Left ventricle myocardium superior (tissue), 1 donor: ENCODE results near the gene LMBRD2. TPM values are rescaled to one million over a fixed set of nuclear protein-coding genes. Genes with fewer than 3 reads are reported as not detected.
"Not testable (repeated sequence)": the region's sequence is repeated elsewhere in the genome, so short reads cannot be mapped to it uniquely, and the experiment has no call there.

Source experiments
- ATAC-seq: fragments of 200-7000 bp; cut with Tn5 transposase; one replicate; pipeline ENCODE4 v1.9.1; 2020; ENCODE audit warnings: mild to moderate bottlenecking, moderate library complexity
- DNase-seq: peaks from one replicate; pipeline ENCODE4 v3.0.0-alpha.2; 2020
- intact Hi-C: fragments of 100-400 bp; cut with micrococcal nuclease; formaldehyde crosslinking; loops from one replicate; pipeline ENCODE4 v1.11.0; 2022
- total RNA-seq: library from RNA; stranded (reverse); fragmentation: NEBNext Ultra II Directional; extraction: Animal tissue kit (Norgen Biotek cat#: 25700); gene quantifications from one replicate; pipeline ENCODE4 v1.2.1, GENCODE V29; 2021
- donor health status: DM: no; HTN: yes; CAD: no; lungs with severe emphysema.

The LMBRD2 gene
- total RNA-seq, 1 donor from 2014 or later = 14.5 TPM

GRCh38 chr5:36129666-36130065 lies 22.0 kb downstream of the LMBRD2 start:
- ATAC-seq, DNase-seq, intact Hi-C loops: not testable (repeated sequence)

GRCh38 chr5:36128795-36129194 lies 22.9 kb downstream of the LMBRD2 start:
- intact Hi-C loops = no loop called here
- DNase-seq (no peak), ATAC-seq (no peak)

GRCh38 chr5:36125868-36126267 lies 25.8 kb downstream of the LMBRD2 start:
- ATAC-seq = peak; percentile 35
- DNase-seq = no peak
- intact Hi-C loops = no loop called here

GRCh38 chr5:36111238-36111637 lies 40.4 kb downstream of the LMBRD2 start:
- ATAC-seq (no peak), DNase-seq (no peak)
- intact Hi-C loops = no loop called here

GRCh38 chr5:36108758-36109460 lies 42.8 kb downstream of the LMBRD2 start:
- ATAC-seq = no peak
- intact Hi-C loops = no loop called here
- DNase-seq = no peak

- ATAC-seq = no peak
- intact Hi-C loops = no loop called here
These were observed 45.9 kb downstream of the LMBRD2 start for GRCh38 chr5:36105819-36106218.

GRCh38 chr5:36099748-36100147 lies 51.9 kb downstream of the LMBRD2 start:
- no peak for ATAC-seq
- intact Hi-C loops = no loop called here
- DNase-seq = no peak

More at GRCh38 chr5:36105819-36106218, 45.9 kb downstream of the LMBRD2 start:
- no peak for DNase-seq

- ATAC-seq (no peak), DNase-seq (no peak)
- intact Hi-C loops = no loop called here
These were observed 55.2 kb downstream of the LMBRD2 start for GRCh38 chr5:36096486-36096885.

- ATAC-seq (no peak), DNase-seq (no peak)
- intact Hi-C loops = no loop called here
These were observed 61.7 kb downstream of the LMBRD2 start for GRCh38 chr5:36089989-36090388.

- no peak for DNase-seq
- intact Hi-C loops = no loop called here
- ATAC-seq = peak; percentile 48
These were observed 72.4 kb downstream of the LMBRD2 start for GRCh38 chr5:36079200-36079781.

- ATAC-seq (no peak), DNase-seq (no peak)
- intact Hi-C loops = no loop called here
These were observed 73.3 kb downstream of the LMBRD2 start for GRCh38 chr5:36078430-36078829.

- ATAC-seq (no peak), DNase-seq (no peak)
- intact Hi-C loops = no loop called here
These were observed 78.0 kb downstream of the LMBRD2 start for GRCh38 chr5:36073595-36074216.

GRCh38 chr5:36070687-36071571 lies 80.8 kb downstream of the LMBRD2 start:
- intact Hi-C loops = no loop called here
- no peak for DNase-seq
- no peak for ATAC-seq

- intact Hi-C loops = no loop called here
- DNase-seq (no peak), ATAC-seq (no peak)
These were observed 82.9 kb downstream of the LMBRD2 start for GRCh38 chr5:36068751-36069281.

GRCh38 chr5:36066540-36067210 lies 85.0 kb downstream of the LMBRD2 start, which contains the start of gene UGT3A2:
UGT3A2 (minus strand) TSS chr5:36066882; CDS start chr5:36066789, 93 bp downstream.
- ATAC-seq = no peak
- intact Hi-C loops = no loop called here

GRCh38 chr5:36066001-36066539 lies 85.6 kb downstream of the LMBRD2 start:
- ATAC-seq = no peak
- intact Hi-C loops = no loop called here
- no peak for DNase-seq

More at GRCh38 chr5:36066540-36067210, 85.0 kb downstream of the LMBRD2 start, which contains the start of gene UGT3A2:
- no peak for DNase-seq

GRCh38 chr5:36060420-36060887 lies 91.2 kb downstream of the LMBRD2 start:
- ATAC-seq (no peak), DNase-seq (no peak)
- intact Hi-C loops = no loop called here
